Muscle layer of colon (tissue), 2 donors: ENCODE data around the gene VDAC1.
"Not testable (repeated sequence)": the region's sequence is repeated elsewhere in the genome, so short reads cannot be mapped to it uniquely, and the experiment has no call there.

Source experiments
- H3K27ac ChIP-seq: one replicate; pipeline ENCODE4 v1.7.0; 2013; ENCODE audit warnings: low read depth, mild to moderate bottlenecking, low read length, moderate library complexity
- H3K27me3 ChIP-seq, 2 donors: one replicate each; pipeline ENCODE4 v1.7.0; 2013; ENCODE audit warnings: low read length in 2 of 2, mild to moderate bottlenecking in 2 of 2; ENCODE audit not compliant: insufficient read depth in 2 of 2, control insufficient read depth in 1 of 2
- H3K36me3 ChIP-seq: one replicate; pipeline ENCODE4 v1.7.0; 2013; ENCODE audit warnings: mild to moderate bottlenecking, low read length; ENCODE audit not compliant: insufficient read depth
- H3K4me1 ChIP-seq: one replicate; pipeline ENCODE4 v1.7.0; 2013; ENCODE audit warnings: mild to moderate bottlenecking, low read length; ENCODE audit not compliant: insufficient read depth
- H3K4me3 ChIP-seq, 2 donors: one replicate each; pipeline ENCODE4 v1.7.0; 2013; ENCODE audit warnings: low read length in 2 of 2, low read depth in 1 of 2, mild to moderate bottlenecking in 1 of 2, moderate library complexity in 1 of 2
- H3K9ac ChIP-seq: one replicate; pipeline ENCODE4 v1.7.0; 2013; ENCODE audit warnings: low read length
- H3K9me3 ChIP-seq: one replicate; pipeline ENCODE4 v1.7.0; 2013; ENCODE audit warnings: mild to moderate bottlenecking, low read length
- donor health status: abdominal sarcoma.
- donor health status: Adenocarcinoma of cecum.

The VDAC1 gene

GRCh38 chr5:133943475-133943817 lies 61.3 kb downstream of the VDAC1 start:
- H3K4me1 ChIP-seq: peaks cover 10% of the 10 kb centered on the region
- no peak overlapping the region for H3K27ac ChIP-seq
- no peak overlapping the region for H3K9ac ChIP-seq
- H3K27me3 ChIP-seq: no peaks in the 10 kb centered on the region
- H3K36me3 ChIP-seq: no peaks in the 10 kb centered on the region
- H3K4me3 ChIP-seq: no peak overlapping the region
- no peaks in the 10 kb centered on the region for H3K9me3 ChIP-seq

DNA sequence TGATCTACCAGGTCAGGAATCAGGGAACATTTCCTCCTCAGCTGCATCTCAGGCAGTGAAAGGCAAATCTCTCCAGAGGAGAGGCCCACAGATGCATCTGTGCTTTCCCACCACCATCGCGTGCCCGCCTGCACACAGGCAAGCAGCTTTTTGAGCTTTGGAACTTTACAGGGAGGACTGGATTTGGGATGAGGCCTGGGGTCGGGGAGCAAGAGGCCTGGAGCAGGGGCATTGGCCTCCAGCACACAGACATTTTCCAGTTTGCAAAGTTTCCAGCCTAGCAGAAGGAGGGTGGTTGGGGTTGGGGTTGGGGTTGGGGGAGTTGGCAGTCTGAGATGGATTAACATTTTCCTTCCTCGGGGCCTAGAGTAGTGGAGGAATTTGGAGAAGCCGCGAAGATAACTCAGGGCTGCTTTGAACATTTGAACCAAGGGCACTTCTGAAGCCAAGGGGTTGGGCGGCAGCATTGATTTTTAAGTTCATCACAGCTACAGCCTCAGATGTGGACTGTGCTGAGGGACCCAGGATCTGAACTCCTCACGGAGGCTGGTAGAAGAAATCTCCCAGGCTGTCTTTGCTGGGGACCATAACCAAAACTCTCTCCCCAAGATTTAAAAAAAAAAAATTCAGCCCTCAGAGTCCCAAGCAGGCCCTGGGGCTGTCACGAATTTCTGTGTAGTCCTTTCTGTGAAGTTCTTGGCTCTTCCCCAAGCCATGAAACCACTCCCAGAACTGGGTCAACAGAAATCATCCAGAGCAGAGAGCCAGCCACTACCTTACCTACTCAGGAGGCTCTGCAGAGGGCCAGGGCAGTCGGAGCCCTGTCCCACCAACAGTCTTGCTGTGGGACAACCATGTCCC lies 61.9 kb downstream of the VDAC1 start:
- no peaks in the 10 kb centered on the region for H3K27me3 ChIP-seq
- no peak overlapping the region for H3K27ac ChIP-seq
- no peaks in the 10 kb centered on the region for H3K36me3 ChIP-seq
- H3K9me3 ChIP-seq: no peaks in the 10 kb centered on the region
- H3K9ac ChIP-seq: no peak overlapping the region
- H3K4me3 ChIP-seq: no peak overlapping the region
- peaks cover 10% of the 10 kb centered on the region for H3K4me1 ChIP-seq

DNA sequence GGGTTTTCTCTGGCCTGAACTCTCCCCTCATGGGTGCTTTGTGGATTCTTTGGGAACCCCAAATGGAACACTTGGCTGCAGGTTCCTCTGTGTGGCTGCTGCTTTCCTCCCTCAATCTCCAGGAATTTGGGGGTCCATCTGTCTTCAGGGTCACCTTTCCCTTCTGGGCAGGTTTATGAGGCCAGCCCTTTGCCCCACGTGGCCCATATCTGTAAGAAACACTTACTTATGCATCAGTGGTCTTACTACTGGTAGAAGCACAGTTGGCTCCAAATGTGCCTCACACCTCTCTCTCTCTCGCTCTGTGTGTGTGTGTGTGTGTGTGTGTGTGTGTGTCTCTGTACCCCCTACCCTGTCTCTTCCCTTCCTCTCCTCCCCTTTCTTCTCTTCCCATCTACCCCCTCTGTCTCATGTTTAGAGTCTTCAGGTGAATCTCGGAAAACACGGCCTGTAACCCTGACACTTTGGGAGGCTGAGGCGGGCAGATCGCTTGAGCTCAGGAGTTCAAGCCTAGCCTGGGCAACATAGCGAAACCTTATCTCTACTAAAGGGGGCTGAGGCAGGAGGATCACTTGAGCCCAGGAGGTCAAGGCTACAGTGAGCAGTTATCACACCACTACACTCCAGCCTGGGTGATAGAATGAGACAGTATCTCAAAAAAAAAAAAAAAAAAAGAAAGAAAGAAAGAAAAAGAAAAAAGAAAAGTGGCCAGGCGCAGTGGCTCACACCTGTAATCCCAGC lies 63.1 kb downstream of the VDAC1 start:
- H3K9me3 ChIP-seq: no peaks in the 10 kb centered on the region
- H3K4me1 ChIP-seq: peaks cover under 1% of the 10 kb centered on the region
- no peak overlapping the region for H3K9ac ChIP-seq
- no peaks in the 10 kb centered on the region for H3K27me3 ChIP-seq
- H3K27ac ChIP-seq: no peak overlapping the region
- H3K36me3 ChIP-seq: no peaks in the 10 kb centered on the region
- H3K4me3 ChIP-seq: no peak overlapping the region

- no peak overlapping the region for H3K9ac ChIP-seq
- H3K4me1 ChIP-seq: no peaks in the 10 kb centered on the region
- H3K27ac ChIP-seq: no peak overlapping the region
- no peaks in the 10 kb centered on the region for H3K36me3 ChIP-seq
- no peak overlapping the region for H3K4me3 ChIP-seq
- no peaks in the 10 kb centered on the region for H3K27me3 ChIP-seq
- H3K9me3 ChIP-seq: no peaks in the 10 kb centered on the region
Measured at GRCh38 chr5:133939668-133940067, 65.1 kb downstream of the VDAC1 start.

GRCh38 chr5:133938929-133939328 lies 65.8 kb downstream of the VDAC1 start:
- H3K4me1 ChIP-seq: no peaks in the 10 kb centered on the region
- H3K9me3 ChIP-seq: no peaks in the 10 kb centered on the region
- no peaks in the 10 kb centered on the region for H3K36me3 ChIP-seq
- no peaks in the 10 kb centered on the region for H3K27me3 ChIP-seq
- no peak overlapping the region for H3K4me3 ChIP-seq
- no peak overlapping the region for H3K27ac ChIP-seq
- no peak overlapping the region for H3K9ac ChIP-seq

- Histone ChIP-seq H3K36me3 (no peaks in the 10 kb centered on the region), H3K9ac (no peak overlapping the region), H3K27me3 (no peaks in the 10 kb centered on the region), H3K9me3 (no peaks in the 10 kb centered on the region), H3K4me1 (no peaks in the 10 kb centered on the region), H3K4me3 (no peak overlapping the region), H3K27ac (no peak overlapping the region)
Measured at GRCh38 chr5:133938039-133938821, 66.5 kb downstream of the VDAC1 start.

DNA sequence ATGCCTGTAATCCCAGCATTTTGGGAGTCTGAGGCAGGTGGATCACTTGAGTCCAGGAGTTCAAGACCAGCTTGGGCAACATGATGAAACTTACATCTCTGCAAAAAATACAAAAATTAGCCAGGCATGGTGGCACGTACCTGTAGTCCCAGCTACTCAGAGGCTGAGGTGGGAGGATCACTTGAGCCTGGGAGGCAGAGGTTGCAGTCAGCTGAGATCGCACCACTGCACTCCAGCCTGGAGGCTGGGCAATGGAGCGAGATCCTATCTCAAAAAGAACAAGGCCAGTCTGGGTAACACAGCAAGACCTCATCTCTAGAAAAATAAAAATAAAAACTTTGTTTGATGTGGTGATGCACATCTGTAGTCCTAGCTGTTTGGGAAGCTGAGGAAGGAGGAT lies 67.1 kb downstream of the VDAC1 start:
- not testable (repeated sequence) for H3K4me3 ChIP-seq, H3K27me3 ChIP-seq, H3K4me1 ChIP-seq, H3K9me3 ChIP-seq, H3K36me3 ChIP-seq, H3K27ac ChIP-seq, H3K9ac ChIP-seq

DNA sequence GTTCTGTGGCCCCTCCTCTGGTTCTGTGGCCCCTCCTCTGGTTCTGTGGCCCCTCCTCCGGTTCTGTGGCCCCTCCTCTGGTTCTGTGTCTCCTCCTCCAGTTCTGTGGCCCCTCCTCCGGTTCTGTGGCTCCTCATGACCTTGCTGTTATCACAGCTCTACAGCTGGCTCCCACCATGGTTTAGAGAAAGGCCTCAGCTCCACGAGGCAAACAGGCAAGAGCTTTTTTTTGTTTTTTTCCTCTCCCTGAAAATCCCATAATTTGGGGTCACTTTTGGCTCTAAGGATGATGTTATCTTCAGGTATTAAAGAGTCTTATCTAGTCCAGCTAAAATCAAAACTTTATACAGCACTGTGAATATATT lies 68.1 kb downstream of the VDAC1 start:
- H3K27me3 ChIP-seq: no peaks in the 10 kb centered on the region
- H3K27ac ChIP-seq: no peak overlapping the region
- no peak overlapping the region for H3K4me3 ChIP-seq
- H3K36me3 ChIP-seq: no peaks in the 10 kb centered on the region
- no peaks in the 10 kb centered on the region for H3K4me1 ChIP-seq
- H3K9ac ChIP-seq: no peak overlapping the region
- no peaks in the 10 kb centered on the region for H3K9me3 ChIP-seq

DNA sequence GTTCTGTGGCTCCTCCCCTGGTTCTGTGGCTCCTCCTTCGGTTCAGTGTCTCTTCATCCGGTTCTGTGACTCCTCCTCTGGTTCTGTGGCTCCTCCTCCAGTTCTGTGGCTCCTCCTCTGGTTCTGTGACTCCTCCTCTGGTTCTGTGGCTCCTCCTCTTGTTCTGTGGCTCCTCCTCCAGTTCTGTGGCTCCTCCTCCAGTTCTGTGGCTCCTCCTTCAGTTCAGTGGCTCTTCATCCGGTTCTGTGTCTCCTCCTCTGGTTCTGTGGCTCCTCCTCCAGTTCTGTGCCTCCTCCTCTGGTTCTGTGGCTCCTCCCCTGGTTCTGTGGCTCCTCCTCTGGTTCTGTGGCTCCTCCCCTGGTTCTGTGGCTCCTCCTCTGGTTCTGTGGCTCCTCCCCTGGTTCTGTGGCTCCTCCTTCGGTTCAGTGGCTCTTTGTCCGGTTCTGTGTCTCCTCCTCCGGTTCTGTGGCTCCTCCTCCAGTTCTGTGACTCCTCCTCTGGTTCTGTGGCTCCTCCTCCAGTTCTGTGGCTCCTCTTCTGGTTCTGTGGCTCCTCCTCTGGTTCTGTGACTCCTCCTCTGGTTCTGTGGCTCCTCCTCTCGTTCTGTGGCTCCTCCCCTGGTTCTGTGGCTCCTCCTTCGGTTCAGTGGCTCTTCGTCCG lies 68.7 kb downstream of the VDAC1 start:
- not testable (repeated sequence) for H3K27ac ChIP-seq, H3K4me1 ChIP-seq, H3K9me3 ChIP-seq, H3K36me3 ChIP-seq, H3K27me3 ChIP-seq, H3K4me3 ChIP-seq, H3K9ac ChIP-seq

DNA sequence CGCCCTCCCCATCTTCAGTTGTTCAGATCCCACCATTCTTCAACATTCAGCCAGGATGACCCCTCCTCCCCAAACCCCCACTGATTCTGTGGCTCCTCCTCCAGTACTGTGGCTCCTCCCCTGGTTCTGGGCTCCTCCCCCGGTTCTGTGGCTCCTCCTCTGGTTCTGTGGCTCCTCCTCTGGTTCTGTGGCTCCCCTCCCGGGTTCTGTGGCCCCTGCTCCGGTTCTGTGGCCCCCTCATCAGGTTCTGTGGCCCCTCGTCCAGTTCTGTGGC lies 69.2 kb downstream of the VDAC1 start:
- H3K27me3 ChIP-seq: no peaks in the 10 kb centered on the region
- H3K4me3 ChIP-seq: no peak overlapping the region
- H3K36me3 ChIP-seq: no peaks in the 10 kb centered on the region
- H3K27ac ChIP-seq: no peak overlapping the region
- no peaks in the 10 kb centered on the region for H3K9me3 ChIP-seq
- H3K4me1 ChIP-seq: no peaks in the 10 kb centered on the region
- no peak overlapping the region for H3K9ac ChIP-seq

GRCh38 chr5:133934822-133935666 lies 69.7 kb downstream of the VDAC1 start:
- Histone ChIP-seq H3K9me3 (no peaks in the 10 kb centered on the region), H3K4me1 (no peaks in the 10 kb centered on the region), H3K4me3 (no peak overlapping the region), H3K9ac (no peak overlapping the region), H3K27ac (no peak overlapping the region), H3K36me3 (no peaks in the 10 kb centered on the region), H3K27me3 (no peaks in the 10 kb centered on the region)
